ENCODE measurements around the gene KIF18A. TPM values are rescaled to one million over a fixed set of nuclear protein-coding genes. Genes with fewer than 3 reads are reported as not detected.

Gene KIF18A
- total and polyA plus RNA-seq, 2 of the 8 experiments (the other 6 are each of a cell fraction or from before 2014, with no cell fraction given): 4.0 to 23.3 TPM

- H3K23ac ChIP-seq (ENCODE audit: insufficient read length): no peak overlapping the region
- peak overlapping the region in 1 of 4 experiments; percentile 34; a peak in 1 of 7 replicates for H3K9ac ChIP-seq (replicated peaks in 1 of 4; ENCODE audit: extremely low read depth in 1 of 4, low read depth in 3 of 4, low read length in 3 of 4)
- H4K91ac ChIP-seq (replicated peaks; ENCODE audit: insufficient read length, low read length): no peak overlapping the region
- no peak overlapping the region for H2BK5ac ChIP-seq (ENCODE audit: low read depth, low read length)
- H3K27me3 ChIP-seq (replicated peaks in 1 of 4; ENCODE audit: control insufficient read depth in 3 of 4, extremely low read depth in 1 of 4, insufficient read depth in 3 of 4, low read length in 3 of 4): no peaks in the 10 kb centered on the region
- H2BK20ac ChIP-seq (ENCODE audit: low read length): no peak overlapping the region
- H3K27ac ChIP-seq (ENCODE audit: low read depth, low read length): no peak overlapping the region
- H3K36me3 ChIP-seq (ENCODE audit: control insufficient read depth in 2 of 4, insufficient read depth in 4 of 4, low read length in 3 of 4): no peaks in the 10 kb centered on the region
- no peak overlapping the region for H4K8ac ChIP-seq (ENCODE audit: extremely low read depth, insufficient read depth, low read length)
- H3K56ac ChIP-seq (replicated peaks; ENCODE audit: insufficient read length, low read depth, low read length): no peak overlapping the region
- H3K4me1 ChIP-seq (replicated peaks in 1 of 4; ENCODE audit: control insufficient read depth in 3 of 4, insufficient read depth in 4 of 4, low read length in 3 of 4): peaks cover 0 to 9% (median under 1%) of the 10 kb centered on the region in 4 experiments; a peak in 1 of 7 replicates
- no peaks in the 10 kb centered on the region; the same call in 1 of the 2 replicates for H3K79me1 ChIP-seq (ENCODE audit: low read depth, low read length)
- H4K5ac ChIP-seq (ENCODE audit: insufficient read length, low read depth, low read length): no peak overlapping the region
- POLR2A ChIA-PET (ENCODE audit: partially characterized antibody): interaction anchor here (2.0 kb wide), 1 partner anchor 388 kb away, joined by 6 read pairs; no protein-coding TSS in a partner anchor
- FAIRE-seq: no peak
- no peak overlapping the region for H3K18ac ChIP-seq (ENCODE audit: extremely low read depth, low read length)
- 90% methylated on average over 13 of the region's 14 CpGs; no CpG with 5 or more reads in 1 of the 2 experiments for WGBS, 2 experiments (ENCODE audit: extremely low coverage in 1 of 2, insufficient coverage in 1 of 2, insufficient read length in 1 of 2, insufficient replicate concordance in 2 of 2, low coverage in 1 of 2, low lambda C conversion rate in 2 of 2, missing lambda C conversion rate in 1 of 2)
- H2BK15ac ChIP-seq (ENCODE audit: low read length): no peak overlapping the region
- DNase-seq (ENCODE audit: low read depth in 1 of 2, low spot score in 2 of 2): no peak
- H2BK12ac ChIP-seq (ENCODE audit: low read depth, low read length): no peak overlapping the region
- no peaks in the 10 kb centered on the region for H4K20me1 ChIP-seq (replicated peaks in 1 of 2; ENCODE audit: control insufficient read depth in 1 of 2, insufficient read depth in 2 of 2, low read length in 2 of 2)
- H2BK120ac ChIP-seq (replicated peaks; ENCODE audit: low read depth, low read length): no peak overlapping the region
- H3K4ac ChIP-seq (replicated peaks; ENCODE audit: insufficient read length, low read depth, low read length): no peak overlapping the region
- H3K4me3 ChIP-seq (ENCODE audit: extremely low read depth in 1 of 4, insufficient read depth in 2 of 4, low read depth in 3 of 4, low read length in 4 of 4): peak overlapping the region in 3 of 4 experiments; percentile 77; a peak in 3 of 8 replicates
- no peak overlapping the region for H2AK5ac ChIP-seq (ENCODE audit: low read depth, low read length)
- peak overlapping the region; percentile 77 to 85; a peak in 3 of 4 replicates for H3K4me2 ChIP-seq (ENCODE audit: insufficient read depth in 1 of 2, low read depth in 2 of 2, low read length in 2 of 2)
- CTCF ChIA-PET (ENCODE audit: partially characterized antibody): no interaction called here
- no peak overlapping the region for H3K14ac ChIP-seq (ENCODE audit: insufficient read length)
- no peak overlapping the region for H2AFZ ChIP-seq (ENCODE audit: low read length)
- 0 out of 2 replicates have a peak, but pooled peaks cover 4% of the 10 kb centered on the region for H3K23me2 ChIP-seq (ENCODE audit: low read depth, low read length)
- H3K79me2 ChIP-seq (ENCODE audit: control insufficient read depth in 1 of 2, insufficient read depth in 2 of 2, low read length in 2 of 2): peaks cover 5 to 84% of the 10 kb centered on the region in 2 experiments; a peak in 3 of 4 replicates
- no peaks in the 10 kb centered on the region for H3K9me3 ChIP-seq (ENCODE audit: insufficient read depth in 2 of 2, low read depth in 1 of 2, low read length in 1 of 2)
- TF ChIP-seq POLR2A (IDR thresholded peaks at IDR 0.05; ENCODE audit: control extremely low read depth in 1 of 2, low read depth in 2 of 2, low read length in 2 of 2) (no peak), FOSL1 (IDR thresholded peaks at IDR 0.05; ENCODE audit: insufficient read depth, low read depth, low read length) (no peak), BACH1 (IDR thresholded peaks at IDR 0.05; ENCODE audit: low read length) (no peak), SP1 (IDR thresholded peaks at IDR 0.05; ENCODE audit: low read depth, low read length) (no peak), YY1 (IDR thresholded peaks at IDR 0.05; ENCODE audit: low read depth, low read length) (no peak)
- TF ChIP-seq, protein P1, sequence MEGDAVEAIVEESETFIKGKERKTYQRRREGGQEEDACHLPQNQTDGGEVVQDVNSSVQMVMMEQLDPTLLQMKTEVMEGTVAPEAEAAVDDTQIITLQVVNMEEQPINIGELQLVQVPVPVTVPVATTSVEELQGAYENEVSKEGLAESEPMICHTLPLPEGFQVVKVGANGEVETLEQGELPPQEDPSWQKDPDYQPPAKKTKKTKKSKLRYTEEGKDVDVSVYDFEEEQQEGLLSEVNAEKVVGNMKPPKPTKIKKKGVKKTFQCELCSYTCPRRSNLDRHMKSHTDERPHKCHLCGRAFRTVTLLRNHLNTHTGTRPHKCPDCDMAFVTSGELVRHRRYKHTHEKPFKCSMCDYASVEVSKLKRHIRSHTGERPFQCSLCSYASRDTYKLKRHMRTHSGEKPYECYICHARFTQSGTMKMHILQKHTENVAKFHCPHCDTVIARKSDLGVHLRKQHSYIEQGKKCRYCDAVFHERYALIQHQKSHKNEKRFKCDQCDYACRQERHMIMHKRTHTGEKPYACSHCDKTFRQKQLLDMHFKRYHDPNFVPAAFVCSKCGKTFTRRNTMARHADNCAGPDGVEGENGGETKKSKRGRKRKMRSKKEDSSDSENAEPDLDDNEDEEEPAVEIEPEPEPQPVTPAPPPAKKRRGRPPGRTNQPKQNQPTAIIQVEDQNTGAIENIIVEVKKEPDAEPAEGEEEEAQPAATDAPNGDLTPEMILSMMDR (IDR thresholded peaks at IDR 0.05; ENCODE audit: control extremely low read depth in 1 of 3, insufficient read depth in 1 of 3, low read depth in 1 of 3, low read length in 3 of 3): no peak
These were observed 1.5 kb downstream of the KIF18A start for GRCh38 chr11:28106353-28107043.
